GM18520 (cell line): ENCODE measurements around the gene TMEM80.

Experiments
- ATAC-seq: cut with Tn5 transposase; IDR thresholded peaks from one replicate; pipeline ENCODE4 v1.9.1; 2021; ENCODE audit not compliant: unreplicated experiment

The TMEM80 gene

GRCh38 chr11:742571-743201 lies 47.1 kb downstream of the TMEM80 start:
- ATAC-seq, result no peak

- no peak for ATAC-seq
Observed at GRCh38 chr11:745428-745827, 49.8 kb downstream of the TMEM80 start.

DNA sequence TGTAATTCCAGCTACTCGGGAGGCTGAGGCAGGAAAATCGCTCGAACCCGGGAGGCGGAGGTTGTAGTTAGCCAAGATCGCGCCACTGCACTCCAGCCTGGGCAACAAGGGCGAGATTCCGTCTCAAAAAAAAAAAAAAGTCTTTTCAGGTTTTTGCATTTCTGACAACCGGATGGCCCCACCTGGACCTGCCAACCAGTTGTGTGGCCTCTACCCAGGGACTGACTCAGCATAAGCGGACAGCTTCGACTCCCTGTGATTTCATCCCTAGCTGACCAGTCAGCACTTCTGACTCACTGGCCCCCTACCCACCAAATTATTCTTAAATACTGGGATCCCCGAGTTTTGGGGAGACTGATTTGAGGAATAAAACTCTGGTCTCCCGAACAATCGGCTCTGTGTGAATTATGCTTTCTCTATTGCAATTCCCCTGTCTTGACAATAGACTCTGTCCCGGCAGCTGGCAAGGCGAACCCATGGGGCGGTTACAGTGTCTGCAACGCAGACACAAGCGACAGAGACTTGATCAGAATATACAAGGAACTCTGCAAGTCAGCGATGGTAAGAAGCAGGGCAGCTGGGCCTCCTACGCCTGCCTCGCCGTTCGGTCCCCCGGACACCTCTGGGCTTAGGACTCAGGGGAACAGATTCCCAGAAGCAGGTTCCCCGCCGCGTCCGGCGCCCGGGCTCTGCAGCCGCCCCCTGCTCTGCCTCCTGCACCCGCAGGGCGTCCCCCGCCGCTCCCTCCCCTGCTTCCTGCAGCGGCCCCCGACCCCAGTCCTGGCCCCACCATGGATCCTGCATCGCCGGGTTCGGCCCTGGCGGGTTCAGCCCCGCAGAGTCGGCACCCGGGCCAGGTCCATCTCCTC lies 50.9 kb downstream of the TMEM80 start:
- no peak for ATAC-seq

- ATAC-seq, result peak; percentile 87
Observed at GRCh38 chr11:747158-748006, 51.8 kb downstream of the TMEM80 start, which contains the start of gene TALDO1. Gene TALDO1 (plus strand): TSS chr11:747464. CDS start chr11:747482, 18 bp downstream.

GRCh38 chr11:748007-748359 lies 52.4 kb downstream of the TMEM80 start:
- no peak for ATAC-seq

DNA sequence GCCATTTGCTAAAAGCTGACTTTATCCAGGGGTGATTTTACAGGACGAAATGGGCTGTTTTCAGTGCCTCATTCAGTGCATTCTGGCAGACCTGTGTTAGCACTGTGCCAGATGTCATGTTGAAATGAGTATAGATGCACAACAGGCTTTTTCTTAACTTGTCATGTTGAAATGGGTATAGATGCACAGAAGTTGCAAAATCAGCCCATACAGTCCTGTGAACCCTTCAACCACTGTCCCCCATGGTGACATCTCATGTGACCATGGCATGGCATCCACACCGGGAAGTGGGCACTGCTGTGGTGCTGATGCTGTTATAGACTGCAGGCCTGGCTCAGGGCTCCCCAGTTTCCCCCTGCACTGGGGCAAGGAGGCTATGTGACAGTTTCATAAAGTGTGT lies 54.1 kb downstream of the TMEM80 start:
- ATAC-seq, result no peak
